Thyroid gland (tissue), 4 donors: ENCODE data around the gene ARL13B. TPM values are rescaled to one million over a fixed set of nuclear protein-coding genes. Genes with fewer than 3 reads are reported as not detected.

Experiments
- DNase-seq, 2 donors: peaks; one replicate each; pipeline ENCODE4 v3.0.0-alpha.2; 2019
- H3K27ac ChIP-seq, 3 donors: fragments of 200-600 bp; sonication (generic); 1 replicate in 2 of 3; 2 replicates in 1 of 3; pipeline ENCODE4 v1.5.1; 2016 to 2019; ENCODE audit warnings: mild to moderate bottlenecking in 1 of 3, moderate library complexity in 1 of 3
- H3K27me3 ChIP-seq: fragments of 200-600 bp; sonication (generic); one replicate; pipeline ENCODE4 v1.5.1; 2019
- H3K36me3 ChIP-seq, 2 donors: fragments of 200-600 bp; sonication (generic); one replicate each; pipeline ENCODE4 v1.5.1; 2016 to 2019
- H3K4me1 ChIP-seq, 2 donors: fragments of 200-600 bp; sonication (generic); one replicate each; pipeline ENCODE4 v1.5.1; 2017 to 2019
- H3K4me3 ChIP-seq, 3 donors: fragments of 200-600 bp; sonication (generic); replicated peaks in 1 of 3; 1 replicate in 2 of 3; 2 replicates in 1 of 3; pipeline ENCODE4 v1.5.1; 2016; ENCODE audit warnings: mild to moderate bottlenecking in 1 of 3
- H3K9me3 ChIP-seq: fragments of 200-600 bp; sonication (generic); one replicate; pipeline ENCODE4 v1.5.1; 2017
- CTCF ChIP-seq, 6 experiments: fragments of 200-600 bp in 3 of 6; fragments of 450-650 bp in 3 of 6; sonication (generic) in 3 of 6; IDR thresholded peaks; one replicate each; pipeline ENCODE4 v1.5.1; 2016 to 2019; ENCODE audit warnings: antibody characterized with exemption in 6 of 6, mild to moderate bottlenecking in 2 of 6, inconsistent platforms in 1 of 6, moderate library complexity in 1 of 6
- POLR2A ChIP-seq, 2 donors: fragments of 450-650 bp; IDR thresholded peaks; one replicate each; pipeline ENCODE4 v1.6.1; 2017; ENCODE audit warnings: antibody characterized with exemption in 2 of 2, mild to moderate bottlenecking in 2 of 2, moderate library complexity in 1 of 2
- WGBS, 2 donors: methylation state at CpG; one replicate each; pipeline ENCODE4 v1.1.5; 2017; 5-methylcytosine and 5-hydroxymethylcytosine counted together
- intact Hi-C: fragments of 100-400 bp; cut with DNase I; formaldehyde crosslinking; loops from one replicate; pipeline ENCODE4 v1.15.1; 2023
- total RNA-seq, 4 donors: library from RNA; depleted of rRNA; stranded (reverse); fragments of >200 nt; gene quantifications; one replicate each; pipeline ENCODE4 v1.2.3, GENCODE V29; 2016

The ARL13B gene
- total RNA-seq, 4 donors from 2014 or later = 14.6 to 27.3 (median 16.0) TPM

- TF ChIP-seq CTCF (IDR thresholded peaks at IDR 0.05) = no peak
- TF ChIP-seq POLR2A (IDR thresholded peaks at IDR 0.05) = no peak
- intact Hi-C loops = no loop called here
These were observed 8.8 kb downstream of the ARL13B start for GRCh38 chr3:93988764-93989163.

GRCh38 chr3:93989241-93989640 is 9.3 kb downstream of the ARL13B start:
- 85 to 86% methylated on average over 3 of the region's 3 CpGs for WGBS, 2 donors
- no peak for DNase-seq
- Histone ChIP-seq H3K9me3 (no peaks in the 10 kb centered on the region), H3K27ac (peak overlapping the region in 1 of 3 donors; percentile 43), H3K4me1 (peaks cover 21 to 24% of the 10 kb centered on the region in 2 donors), H3K27me3 (no peaks in the 10 kb centered on the region), H3K36me3 (no peaks in the 10 kb centered on the region), H3K4me3 (no peak overlapping the region)
- intact Hi-C loops = no loop called here
- TF ChIP-seq CTCF (IDR thresholded peaks at IDR 0.05) (no peak), POLR2A (IDR thresholded peaks at IDR 0.05) (no peak)

More at GRCh38 chr3:93988764-93989163, 8.8 kb downstream of the ARL13B start:
- no peaks in the 10 kb centered on the region for H3K9me3 ChIP-seq
- WGBS, 2 donors = 85 to 91% methylated on average over 9 of the region's 9 CpGs
- peak overlapping the region in 2 of 3 donors; percentile 13 to 43 for H3K27ac ChIP-seq
- DNase-seq = peak in 1 of 2 donors; percentile 25
- no peaks in the 10 kb centered on the region for H3K27me3 ChIP-seq
- H3K4me1 ChIP-seq = peaks cover 21 to 24% of the 10 kb centered on the region in 2 donors
- H3K36me3 ChIP-seq = no peaks in the 10 kb centered on the region
- H3K4me3 ChIP-seq = no peak overlapping the region

- Histone ChIP-seq H3K27me3 (no peaks in the 10 kb centered on the region), H3K27ac (no peak overlapping the region), H3K4me1 (peaks cover 21 to 24% of the 10 kb centered on the region in 2 donors), H3K36me3 (no peaks in the 10 kb centered on the region), H3K9me3 (no peaks in the 10 kb centered on the region), H3K4me3 (no peak overlapping the region)
- DNase-seq = no peak
- no peak for TF ChIP-seq CTCF (IDR thresholded peaks at IDR 0.05)
- no peak for TF ChIP-seq POLR2A (IDR thresholded peaks at IDR 0.05)
- intact Hi-C loops = no loop called here
- 39 to 51% methylated on average over 2 of the region's 2 CpGs for WGBS, 2 donors
These were observed 11.7 kb downstream of the ARL13B start for GRCh38 chr3:93991631-93992030.

- H3K27me3 ChIP-seq = no peaks in the 10 kb centered on the region
- intact Hi-C loops = no loop called here
- H3K4me1 ChIP-seq = peaks cover 21 to 24% of the 10 kb centered on the region in 2 donors
- TF ChIP-seq CTCF (IDR thresholded peaks at IDR 0.05) (no peak), POLR2A (IDR thresholded peaks at IDR 0.05) (no peak)
- no peak overlapping the region for H3K4me3 ChIP-seq
- 84 to 87% methylated on average over 3 of the region's 3 CpGs for WGBS, 2 donors
- no peak for DNase-seq
- no peak overlapping the region for H3K27ac ChIP-seq
- no peaks in the 10 kb centered on the region for H3K36me3 ChIP-seq
- no peaks in the 10 kb centered on the region for H3K9me3 ChIP-seq
These were observed 12.3 kb downstream of the ARL13B start for GRCh38 chr3:93992207-93992606.

GRCh38 chr3:93994056-93994455 is 14.1 kb downstream of the ARL13B start:
- Histone ChIP-seq H3K4me1 (peaks cover 8 to 10% of the 10 kb centered on the region in 2 donors), H3K36me3 (no peaks in the 10 kb centered on the region), H3K9me3 (no peaks in the 10 kb centered on the region), H3K27me3 (no peaks in the 10 kb centered on the region), H3K4me3 (no peak overlapping the region), H3K27ac (no peak overlapping the region)
- intact Hi-C loops = no loop called here
- DNase-seq = no peak
- 89 to 92% methylated on average over 3 of the region's 3 CpGs for WGBS, 2 donors
- no peak for TF ChIP-seq POLR2A (IDR thresholded peaks at IDR 0.05)
